GM11168 (cell line): ENCODE data around the gene MYMX.

ENCODE experiments used
- in situ Hi-C: fragments of 300-500 bp; cut with MboI; formaldehyde crosslinking; loops from one replicate; pipeline ENCODE4 v1.12.0; 2022; ENCODE audit warnings: low sequenced_read_pairs; ENCODE audit not compliant: unreplicated experiment

Gene MYMX

DNA sequence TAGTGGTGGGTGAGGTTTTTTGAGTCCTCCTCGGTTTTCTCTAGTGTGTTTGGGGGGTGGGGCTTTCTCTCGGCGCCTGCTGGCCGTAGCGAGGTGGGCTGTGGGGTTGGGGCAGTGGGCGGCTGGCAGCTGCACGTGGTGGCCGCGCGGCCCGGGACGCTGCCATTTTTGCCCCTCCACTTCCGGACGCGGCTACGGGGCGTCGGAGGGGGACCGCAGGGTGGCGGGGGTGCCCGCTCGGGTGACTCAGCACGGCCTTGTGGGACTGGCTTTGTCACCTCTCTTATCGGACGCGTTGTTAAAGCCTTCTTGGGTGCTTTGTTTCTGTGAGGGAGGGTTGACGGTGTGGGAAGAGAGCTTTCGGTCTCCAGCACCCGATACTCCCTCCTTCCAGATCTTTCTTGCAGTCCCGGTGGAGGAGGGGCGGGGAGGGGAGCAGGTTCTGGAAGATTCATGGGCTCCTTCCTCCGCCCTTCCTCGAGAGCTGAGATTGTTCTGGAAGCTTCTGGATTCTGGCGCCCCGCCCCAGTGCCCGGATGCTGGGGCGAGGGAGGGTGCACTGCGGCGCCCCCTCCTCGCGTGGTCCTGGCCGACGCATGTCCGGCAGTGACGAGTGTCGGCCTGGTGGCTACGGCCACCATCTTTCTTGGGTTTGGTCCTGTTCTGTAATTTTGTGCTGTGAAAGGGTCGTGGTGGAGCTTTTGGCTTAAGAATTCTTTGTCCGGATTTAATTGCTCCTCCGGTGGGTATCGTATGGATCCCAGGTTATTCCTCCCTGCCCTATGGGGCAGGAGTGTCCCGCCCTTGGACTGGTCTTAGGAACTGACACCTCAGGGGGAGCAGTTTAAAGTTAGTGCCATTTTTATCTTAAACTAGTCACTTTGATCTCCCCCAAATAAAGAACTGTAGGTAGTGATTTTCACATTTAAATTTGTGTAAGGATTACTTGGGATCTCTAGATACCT, 30.9 kb downstream of the MYMX start:
- in situ Hi-C loops = no loop called here

DNA sequence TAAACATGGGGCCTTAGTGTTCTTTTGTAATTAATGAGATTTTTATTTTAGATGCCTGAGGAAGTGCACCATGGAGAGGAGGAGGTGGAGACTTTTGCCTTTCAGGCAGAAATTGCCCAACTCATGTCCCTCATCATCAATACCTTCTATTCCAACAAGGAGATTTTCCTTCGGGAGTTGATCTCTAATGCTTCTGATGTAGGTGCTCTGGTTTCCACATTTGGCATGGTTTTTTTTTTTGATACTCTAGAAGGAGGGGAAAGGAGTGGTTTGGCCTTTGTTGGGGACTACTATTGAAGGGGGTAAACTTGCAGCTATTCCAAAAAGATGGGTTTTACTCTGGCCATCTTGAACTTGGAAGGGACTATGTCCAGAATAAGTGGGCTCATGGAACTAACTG, 31.9 kb downstream of the MYMX start:
- in situ Hi-C loops = no loop called here

DNA sequence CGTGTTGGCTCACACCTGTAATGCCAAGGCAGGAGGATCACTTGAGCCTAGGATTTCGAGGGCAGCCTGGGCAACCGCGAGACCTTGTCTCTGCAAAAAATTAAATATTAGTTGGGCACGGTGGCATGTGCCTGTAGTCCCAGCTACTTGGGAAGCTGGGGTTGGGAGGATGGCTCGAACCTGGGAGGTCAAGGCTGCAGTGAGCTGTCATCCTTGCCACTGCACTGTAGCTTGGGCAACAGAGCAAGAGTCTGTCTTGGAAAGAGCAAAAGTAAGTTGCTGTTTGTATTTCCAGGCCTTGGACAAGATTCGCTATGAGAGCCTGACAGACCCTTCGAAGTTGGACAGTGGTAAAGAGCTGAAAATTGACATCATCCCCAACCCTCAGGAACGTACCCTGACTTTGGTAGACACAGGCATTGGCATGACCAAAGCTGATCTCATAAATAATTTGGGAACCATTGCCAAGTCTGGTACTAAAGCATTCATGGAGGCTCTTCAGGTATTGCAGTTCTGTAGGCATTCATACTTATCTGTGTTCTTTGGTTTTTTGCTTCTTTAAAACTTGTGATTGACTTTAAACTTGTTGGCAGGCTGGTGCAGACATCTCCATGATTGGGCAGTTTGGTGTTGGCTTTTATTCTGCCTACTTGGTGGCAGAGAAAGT, 32.5 kb downstream of the MYMX start:
- in situ Hi-C loops = no loop called here

DNA sequence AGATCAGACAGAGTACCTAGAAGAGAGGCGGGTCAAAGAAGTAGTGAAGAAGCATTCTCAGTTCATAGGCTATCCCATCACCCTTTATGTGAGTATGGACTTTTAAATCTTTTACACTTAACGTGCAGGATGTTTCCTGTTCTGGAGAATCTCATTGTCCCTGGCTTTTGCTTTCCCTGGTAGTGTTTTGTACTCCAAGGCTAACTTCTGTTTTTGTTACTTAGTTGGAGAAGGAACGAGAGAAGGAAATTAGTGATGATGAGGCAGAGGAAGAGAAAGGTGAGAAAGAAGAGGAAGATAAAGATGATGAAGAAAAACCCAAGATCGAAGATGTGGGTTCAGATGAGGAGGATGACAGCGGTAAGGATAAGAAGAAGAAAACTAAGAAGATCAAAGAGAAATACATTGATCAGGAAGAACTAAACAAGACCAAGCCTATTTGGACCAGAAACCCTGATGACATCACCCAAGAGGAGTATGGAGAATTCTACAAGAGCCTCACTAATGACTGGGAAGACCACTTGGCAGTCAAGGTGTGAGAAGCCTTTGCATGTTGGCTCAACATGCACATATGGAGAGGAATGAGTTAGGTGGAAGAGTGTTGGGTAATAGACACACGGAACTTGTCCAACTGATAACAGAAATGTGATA, 33.5 kb downstream of the MYMX start:
- in situ Hi-C loops = no loop called here

DNA sequence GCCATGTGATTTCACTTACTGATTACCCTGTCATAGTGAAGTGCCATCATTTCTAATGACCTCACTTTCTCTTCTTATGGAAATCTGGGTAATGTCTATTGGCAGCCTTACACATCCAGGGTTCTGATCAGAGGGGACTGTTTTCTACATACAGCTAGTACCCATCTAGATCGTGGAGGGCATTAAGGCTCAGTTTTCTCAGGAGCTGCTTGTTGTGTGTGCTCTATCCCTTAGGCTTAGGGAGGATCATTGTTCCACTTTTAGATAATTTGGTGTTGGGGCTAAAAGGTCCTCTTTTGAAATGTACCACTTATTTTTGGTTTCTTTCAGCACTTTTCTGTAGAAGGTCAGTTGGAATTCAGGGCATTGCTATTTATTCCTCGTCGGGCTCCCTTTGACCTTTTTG, 34.0 kb downstream of the MYMX start:
- in situ Hi-C loops = no loop called here

DNA sequence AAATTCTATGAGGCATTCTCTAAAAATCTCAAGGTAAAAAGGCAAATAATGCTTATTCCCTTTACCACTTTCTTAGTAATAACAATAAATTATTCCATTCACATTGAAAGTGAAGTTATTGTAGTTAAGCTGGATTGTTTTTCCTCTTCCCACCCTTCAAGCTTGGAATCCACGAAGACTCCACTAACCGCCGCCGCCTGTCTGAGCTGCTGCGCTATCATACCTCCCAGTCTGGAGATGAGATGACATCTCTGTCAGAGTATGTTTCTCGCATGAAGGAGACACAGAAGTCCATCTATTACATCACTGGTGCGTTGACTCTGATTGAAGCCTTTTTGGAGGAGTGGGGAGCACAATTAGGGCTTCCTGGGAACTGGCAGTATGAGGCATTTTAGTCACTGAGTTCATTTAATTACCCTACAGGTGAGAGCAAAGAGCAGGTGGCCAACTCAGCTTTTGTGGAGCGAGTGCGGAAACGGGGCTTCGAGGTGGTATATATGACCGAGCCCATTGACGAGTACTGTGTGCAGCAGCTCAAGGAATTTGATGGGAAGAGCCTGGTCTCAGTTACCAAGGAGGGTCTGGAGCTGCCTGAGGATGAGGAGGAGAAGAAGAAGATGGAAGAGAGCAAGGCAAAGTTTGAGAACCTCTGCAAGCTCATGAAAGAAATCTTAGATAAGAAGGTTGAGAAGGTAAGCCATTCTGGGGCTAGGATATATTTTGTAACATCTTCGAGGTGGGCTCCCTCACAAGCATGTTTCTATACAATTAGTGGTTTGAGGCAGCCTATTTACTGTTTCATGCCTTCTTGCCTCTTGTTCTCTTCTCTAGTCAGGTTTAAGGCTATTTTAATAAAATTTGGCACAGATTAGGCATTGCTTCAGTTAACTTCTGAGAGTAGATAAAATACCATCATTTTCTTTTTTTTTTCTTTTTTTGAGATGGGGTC, 35.1 kb downstream of the MYMX start:
- in situ Hi-C loops = no loop called here

DNA sequence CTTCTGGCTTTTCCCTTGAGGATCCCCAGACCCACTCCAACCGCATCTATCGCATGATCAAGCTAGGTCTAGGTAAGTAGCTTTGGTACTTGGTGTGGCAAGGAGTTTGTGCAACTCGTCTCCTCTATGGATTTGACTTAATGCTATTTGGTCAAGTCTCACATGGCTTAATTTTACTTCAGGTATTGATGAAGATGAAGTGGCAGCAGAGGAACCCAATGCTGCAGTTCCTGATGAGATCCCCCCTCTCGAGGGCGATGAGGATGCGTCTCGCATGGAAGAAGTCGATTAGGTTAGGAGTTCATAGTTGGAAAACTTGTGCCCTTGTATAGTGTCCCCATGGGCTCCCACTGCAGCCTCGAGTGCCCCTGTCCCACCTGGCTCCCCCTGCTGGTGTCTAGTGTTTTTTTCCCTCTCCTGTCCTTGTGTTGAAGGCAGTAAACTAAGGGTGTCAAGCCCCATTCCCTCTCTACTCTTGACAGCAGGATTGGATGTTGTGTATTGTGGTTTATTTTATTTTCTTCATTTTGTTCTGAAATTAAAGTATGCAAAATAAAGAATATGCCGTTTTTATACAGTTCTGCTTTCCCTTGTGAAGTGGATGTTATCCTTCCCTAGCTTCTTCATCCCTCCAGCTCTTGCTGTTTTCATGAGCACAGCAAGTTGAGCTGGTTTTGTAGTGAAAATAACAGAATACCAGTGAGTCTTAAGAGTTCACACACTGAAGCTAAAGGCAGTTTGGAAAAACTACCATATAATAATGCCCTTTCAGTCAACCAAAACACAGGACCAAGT, 36.8 kb downstream of the MYMX start:
- in situ Hi-C loops = no loop called here

DNA sequence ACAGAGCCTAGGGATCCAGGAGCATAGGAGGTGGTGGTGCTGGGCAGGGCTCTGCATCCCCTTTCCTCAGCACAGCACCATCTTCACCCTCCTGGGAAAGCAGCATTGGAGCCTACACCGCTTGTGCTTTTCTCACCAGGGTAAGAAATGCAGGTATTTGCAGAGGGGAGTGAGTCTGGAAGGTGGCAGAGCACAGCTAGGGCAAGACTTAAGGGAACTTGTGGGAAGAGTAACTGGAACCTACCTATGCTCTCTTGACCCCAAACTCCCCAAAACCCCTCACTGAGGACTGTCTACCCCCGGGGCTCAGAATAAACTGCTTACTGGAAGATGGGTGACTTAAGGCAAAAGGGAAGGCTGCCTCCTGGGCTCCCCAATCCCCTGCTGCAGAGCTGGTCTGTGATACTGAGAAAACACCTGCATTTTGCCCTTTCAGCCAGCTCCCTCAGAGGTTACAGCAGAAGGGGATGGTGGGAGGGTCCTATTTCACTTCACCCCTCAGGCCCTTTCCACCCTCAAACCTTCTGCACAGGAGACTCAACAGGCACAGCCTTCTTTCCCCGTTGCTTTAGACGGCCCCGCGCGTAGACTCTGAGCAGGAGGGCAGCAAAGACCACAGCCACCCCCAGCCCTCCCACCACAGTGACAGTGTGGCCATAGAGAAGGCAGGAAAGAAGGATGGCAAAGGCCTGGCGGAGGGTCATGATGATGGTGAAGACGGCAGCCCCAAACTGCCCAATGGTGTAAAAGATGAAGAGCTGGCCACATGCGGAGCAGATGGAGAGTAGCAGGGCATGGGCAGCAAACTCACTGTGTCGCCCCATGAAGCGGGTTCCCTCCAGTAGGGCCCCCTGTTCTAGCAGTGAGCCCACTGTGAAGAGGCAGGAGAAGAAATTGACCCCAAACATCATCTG, 37.7 kb downstream of the MYMX start:
- in situ Hi-C loops = no loop called here

DNA sequence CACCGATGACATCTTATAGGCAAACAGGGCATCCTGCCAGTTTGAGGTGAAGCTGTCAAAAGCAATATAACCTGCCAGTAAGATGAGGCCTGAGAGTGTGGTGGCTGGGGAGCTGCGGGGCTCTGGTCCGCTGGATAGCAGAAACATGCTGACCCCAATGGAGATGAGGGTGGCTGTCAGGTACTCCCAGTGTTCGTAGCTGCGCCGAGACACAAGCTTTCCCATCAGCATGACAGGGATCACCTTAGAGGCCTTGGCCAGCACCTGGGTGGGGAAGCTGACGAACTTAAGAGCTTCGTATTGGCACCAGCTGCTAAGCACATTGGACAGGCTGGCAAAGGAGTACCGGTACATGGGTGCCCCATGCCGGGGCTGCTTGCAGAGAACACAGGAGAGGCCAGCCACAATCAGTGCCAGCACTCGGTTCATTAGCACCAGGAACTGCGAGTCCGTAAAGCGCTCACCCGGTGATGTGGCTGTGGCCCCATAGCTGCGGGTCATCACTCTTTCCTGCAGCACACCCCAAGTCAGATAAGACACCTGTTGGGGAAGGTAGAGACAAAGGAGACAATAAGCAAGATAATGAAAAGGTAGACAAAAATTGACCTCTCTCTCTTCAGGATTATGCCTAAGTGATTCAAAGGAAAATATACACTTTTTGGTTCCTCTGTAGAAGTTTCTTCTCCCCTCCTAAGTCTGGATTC, 38.5 kb downstream of the MYMX start:
- in situ Hi-C loops = no loop called here

DNA sequence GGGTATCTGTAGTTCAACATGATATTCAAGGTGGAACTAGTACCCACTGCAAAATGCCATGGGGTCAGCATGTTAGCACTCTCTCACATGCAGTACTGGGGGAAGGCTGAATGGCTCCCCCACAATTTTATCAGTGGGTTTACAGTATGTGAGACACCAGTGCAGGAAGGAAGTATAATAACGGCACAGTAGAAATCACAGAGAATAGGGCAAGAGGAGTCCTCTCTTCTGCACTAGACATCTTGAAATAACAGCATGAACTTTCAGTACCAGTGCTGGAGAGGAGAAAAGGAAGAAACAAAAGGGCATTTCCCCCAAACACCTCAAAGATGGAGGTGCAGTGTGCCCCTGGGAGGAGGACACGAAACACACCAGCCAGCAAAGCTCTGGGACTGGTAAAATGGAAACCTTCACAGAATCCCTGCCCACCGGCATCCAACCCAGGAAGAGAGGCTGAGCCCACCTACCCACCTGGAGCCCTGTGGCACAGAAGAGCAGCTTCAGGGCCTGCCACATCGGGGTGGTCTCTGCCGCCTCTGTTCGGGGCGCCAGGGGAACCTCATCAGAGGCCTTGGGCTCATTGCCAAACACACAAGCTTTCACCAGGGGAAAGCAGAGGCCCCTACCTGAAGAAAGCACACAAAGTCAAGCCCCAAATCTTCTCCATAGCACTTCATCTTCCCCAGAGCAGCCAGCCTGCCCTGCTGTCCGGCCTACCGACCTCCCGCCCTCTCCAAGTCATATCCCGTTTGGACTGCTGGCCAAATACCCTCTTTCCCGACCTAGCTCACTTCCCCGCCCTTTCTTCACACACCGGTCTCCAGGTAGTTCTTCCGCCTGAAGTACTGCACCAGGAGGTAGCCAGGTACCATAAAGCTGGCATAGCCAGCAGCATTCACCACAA, 39.4 kb downstream of the MYMX start:
- in situ Hi-C loops = no loop called here

DNA sequence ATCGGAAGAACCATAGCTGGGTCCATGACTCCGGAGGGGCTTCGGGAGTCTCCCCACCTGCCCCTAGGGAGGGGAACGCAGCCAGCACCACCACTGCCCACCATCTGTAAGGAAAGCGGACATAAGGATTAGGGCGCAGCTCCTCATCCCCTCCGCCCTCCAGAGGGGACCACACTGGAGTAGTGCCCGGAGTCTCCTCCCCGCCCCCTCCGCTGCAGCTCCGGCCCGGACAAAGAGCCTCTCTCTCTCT, 40.0 kb downstream of the MYMX start:
- in situ Hi-C loops = no loop called here

DNA sequence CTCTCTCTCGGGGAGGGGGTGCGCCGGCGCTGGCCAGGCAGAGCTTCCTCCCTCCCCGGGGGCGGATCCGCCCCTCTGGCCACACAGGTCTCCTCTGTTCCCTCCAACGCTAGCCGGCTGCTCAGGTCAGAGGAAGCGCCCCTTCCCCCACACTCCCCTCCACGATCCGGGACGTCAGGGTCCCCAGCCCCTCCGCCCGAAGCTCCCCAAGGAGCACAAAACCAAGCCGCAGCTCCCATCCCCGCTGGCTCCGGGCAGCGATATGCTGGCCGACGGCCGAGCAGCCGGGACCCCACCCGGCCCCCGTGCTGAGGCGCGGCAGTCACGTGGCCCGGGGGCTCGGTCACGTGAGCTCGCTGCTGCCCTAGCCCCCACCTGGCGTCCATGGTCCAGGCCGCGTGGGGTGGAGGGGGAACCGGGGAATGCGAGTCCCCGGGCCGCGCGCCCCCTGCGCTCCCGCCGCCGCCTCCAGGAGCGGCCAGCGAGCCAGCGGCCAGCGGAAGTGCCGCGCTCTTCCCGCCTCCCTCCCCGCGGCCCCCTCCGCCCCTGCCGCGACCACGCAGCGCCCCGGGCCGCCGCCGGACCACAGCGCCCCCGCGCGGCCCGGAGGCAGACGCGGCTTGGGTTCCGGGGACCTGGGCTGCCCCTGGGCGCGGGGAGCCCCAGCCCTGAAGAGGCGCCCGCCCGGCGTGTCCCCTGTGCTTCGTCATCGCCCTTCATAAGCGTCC, 40.5 kb downstream of the MYMX start, which contains the start of gene SLC35B2:
SLC35B2 (minus strand) TSS at position 504 of the 728 bp plus-strand sequence; CDS start at position 386, 118 bp downstream.
- in situ Hi-C loops = no loop called here

DNA sequence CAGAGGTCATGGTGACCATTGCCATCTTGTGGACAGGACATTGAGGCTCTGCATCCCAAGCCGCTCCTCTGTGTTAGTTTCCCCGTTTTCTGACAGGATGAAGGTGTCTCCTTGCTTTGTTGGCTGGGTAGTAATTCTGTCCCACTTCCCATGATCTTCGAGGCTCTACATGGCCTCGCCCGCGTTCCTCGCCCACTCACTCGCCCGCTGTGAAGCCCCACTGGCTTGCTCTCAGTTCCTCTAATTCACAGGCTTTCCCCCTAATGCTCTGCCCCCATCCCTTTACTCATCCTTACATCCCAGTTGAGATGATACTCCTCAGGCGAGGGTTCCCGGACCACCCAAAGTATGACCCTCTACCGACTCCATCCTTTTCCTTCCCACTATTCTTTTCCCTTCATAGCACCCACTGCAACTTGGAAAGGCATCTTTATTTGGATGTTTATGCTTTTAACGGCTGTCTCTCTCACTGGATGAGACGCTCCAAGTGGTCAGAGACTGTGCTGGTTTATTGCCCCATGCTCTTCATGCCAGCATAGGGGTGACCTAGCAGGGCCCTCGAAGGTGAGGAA, 41.1 kb downstream of the MYMX start:
- in situ Hi-C loops = no loop called here

DNA sequence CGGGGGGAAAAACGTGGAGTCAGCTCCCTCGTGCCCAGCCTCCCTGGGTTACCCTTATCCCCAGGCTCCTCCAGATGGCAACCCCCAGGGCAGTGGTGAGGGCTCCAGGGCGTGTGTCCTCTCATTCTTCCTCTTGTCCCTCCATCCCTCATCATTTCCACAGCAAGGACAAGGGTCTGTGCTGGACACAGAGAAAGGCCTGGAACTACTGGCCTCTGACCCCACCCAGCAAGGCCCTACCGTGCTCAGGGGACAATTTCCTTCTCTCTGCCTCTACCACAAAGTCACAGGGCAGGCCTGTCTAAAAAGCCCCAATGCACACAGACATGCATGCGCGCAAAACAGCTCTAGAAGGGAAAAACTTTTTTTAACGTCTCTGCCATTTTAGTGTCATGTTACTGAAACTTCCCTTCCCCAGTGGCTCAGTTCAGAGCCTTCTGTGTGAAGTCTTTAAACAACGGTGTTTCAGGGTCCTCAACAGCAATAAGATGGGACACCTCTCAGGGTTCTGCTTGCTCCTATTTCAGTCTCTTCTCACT, 41.7 kb downstream of the MYMX start:
- in situ Hi-C loops = no loop called here

DNA sequence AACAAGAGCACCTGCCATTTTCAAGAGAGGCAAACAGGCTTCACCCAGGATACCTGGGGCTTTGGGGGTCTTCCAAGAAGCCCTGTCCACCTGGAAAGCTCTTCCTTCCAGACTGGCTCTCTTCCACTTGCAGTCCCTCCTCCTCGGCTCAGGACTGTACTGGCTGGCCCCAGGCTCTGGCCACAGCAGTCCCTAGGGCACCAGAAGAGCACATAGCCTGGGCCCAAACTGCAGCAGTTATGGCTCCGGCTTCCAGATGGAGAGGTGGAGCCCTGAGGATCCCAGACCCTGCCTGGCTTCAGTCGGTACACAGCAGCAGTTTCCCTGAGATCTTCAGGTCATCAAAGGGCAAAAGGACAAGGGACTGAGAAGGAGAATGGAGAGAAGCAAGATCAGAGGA, 42.2 kb downstream of the MYMX start:
- in situ Hi-C loops = no loop called here

DNA sequence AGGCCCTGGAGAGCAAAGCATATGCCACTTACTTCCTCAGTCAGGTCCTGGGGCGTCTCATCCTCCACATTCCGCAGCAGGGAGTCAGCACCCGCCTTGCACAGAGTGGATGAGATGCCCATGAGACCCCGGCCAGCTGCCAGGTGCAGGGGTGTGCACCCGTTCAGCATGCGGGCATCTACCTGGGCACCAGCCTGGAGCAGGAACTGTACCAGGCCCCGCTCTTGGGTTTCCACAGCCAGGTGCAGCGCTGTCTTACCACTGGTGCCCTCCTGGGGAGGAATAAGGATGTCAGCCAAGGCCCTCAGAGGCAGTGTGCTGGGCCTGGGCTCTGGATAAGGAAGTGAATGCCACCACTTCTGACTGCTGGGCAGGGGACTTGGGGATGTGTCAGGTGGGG, 43.3 kb downstream of the MYMX start:
- in situ Hi-C loops = no loop called here
